Epithelial cell of proximal tubule (primary cell): ENCODE measurements around the gene PRRC2C. TPM values are rescaled to one million over a fixed set of nuclear protein-coding genes. Genes with fewer than 3 reads are reported as not detected.

Experiments used
- DNase-seq: peaks from one replicate; pipeline ENCODE4 v3.0.0-alpha.2; 2011; ENCODE audit warnings: low read depth
- H3K4me3 ChIP-seq: 2 replicates; pipeline ENCODE4 v1.5.1; 2011; ENCODE audit warnings: low read depth, mild to moderate bottlenecking, low read length
- CTCF ChIP-seq: conservative IDR thresholded peaks from 2 replicates; pipeline ENCODE4 v1.5.1; 2012; ENCODE audit warnings: low read depth, mild to moderate bottlenecking, low read length
- total RNA-seq: library from RNA; depleted of rRNA; stranded (reverse); fragments of >200 nt; gene quantifications from 2 replicates; pipeline ENCODE4 v1.2.3, GENCODE V29; 2015

The PRRC2C gene
- total RNA-seq, 1 donor from 2014 or later = 53.0 TPM

GRCh38 chr1:171513743-171514142, 28.4 kb downstream of the PRRC2C start:
- H3K4me3 ChIP-seq = no peak overlapping the region

GRCh38 chr1:171515299-171515698, 30.0 kb downstream of the PRRC2C start:
- H3K4me3 ChIP-seq = no peak overlapping the region
- no peak for TF ChIP-seq CTCF
- DNase-seq = no peak

More at GRCh38 chr1:171513743-171514142, 28.4 kb downstream of the PRRC2C start:
- no peak for TF ChIP-seq CTCF
- DNase-seq = no peak

DNA sequence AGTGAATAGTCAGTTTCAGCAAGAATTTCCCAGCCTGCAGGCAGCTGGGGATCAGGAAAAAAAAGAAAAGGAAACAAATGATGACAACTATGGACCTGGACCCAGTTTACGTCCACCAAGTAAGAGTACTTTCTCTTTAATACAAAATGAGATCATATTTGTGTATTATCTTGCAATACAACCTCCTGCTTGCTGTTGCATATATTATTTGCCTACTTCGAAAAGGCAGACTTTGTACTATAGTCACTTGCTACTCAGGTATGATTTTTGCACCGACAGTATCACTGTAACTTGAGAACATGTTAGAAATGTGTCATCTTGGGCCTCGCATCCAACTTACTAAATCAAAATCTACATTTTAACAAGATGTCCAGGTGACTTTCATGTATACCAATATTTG, 30.4 kb downstream of the PRRC2C start:
- TF ChIP-seq CTCF = no peak
- no peak for DNase-seq
- no peak overlapping the region for H3K4me3 ChIP-seq

DNA sequence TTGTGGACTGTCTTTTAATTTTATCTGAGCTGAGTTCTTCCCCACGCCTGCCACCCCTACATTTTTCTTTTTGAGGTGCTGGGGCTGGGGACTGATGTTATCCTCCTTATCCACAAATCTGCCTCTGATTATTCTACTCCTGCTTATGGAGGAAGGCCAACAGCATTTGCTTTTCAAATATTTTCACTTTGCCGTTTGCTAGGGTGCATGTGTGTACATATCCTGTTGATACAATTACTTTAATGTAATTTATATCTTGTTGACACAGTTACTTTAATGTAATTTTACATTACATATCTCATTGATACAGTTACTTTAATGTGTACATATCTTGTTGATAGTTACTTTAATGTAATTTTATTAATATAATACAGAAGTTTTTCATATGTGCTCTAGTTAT, 36.2 kb downstream of the PRRC2C start:
- H3K4me3 ChIP-seq = no peak overlapping the region
- no peak for TF ChIP-seq CTCF
- DNase-seq = no peak

GRCh38 chr1:171530676-171531075, 45.3 kb downstream of the PRRC2C start:
- no peak for TF ChIP-seq CTCF
- no peak for DNase-seq
- no peak overlapping the region for H3K4me3 ChIP-seq

- no peak overlapping the region for H3K4me3 ChIP-seq
- no peak for DNase-seq
- TF ChIP-seq CTCF = no peak
Observed at GRCh38 chr1:171532520-171532919, 47.2 kb downstream of the PRRC2C start.

GRCh38 chr1:171545523-171545922, 60.2 kb downstream of the PRRC2C start:
- TF ChIP-seq CTCF = no peak
- DNase-seq = no peak
- no peak overlapping the region for H3K4me3 ChIP-seq
